ENCODE data around the gene SFRP5.

Gene SFRP5

DNA sequence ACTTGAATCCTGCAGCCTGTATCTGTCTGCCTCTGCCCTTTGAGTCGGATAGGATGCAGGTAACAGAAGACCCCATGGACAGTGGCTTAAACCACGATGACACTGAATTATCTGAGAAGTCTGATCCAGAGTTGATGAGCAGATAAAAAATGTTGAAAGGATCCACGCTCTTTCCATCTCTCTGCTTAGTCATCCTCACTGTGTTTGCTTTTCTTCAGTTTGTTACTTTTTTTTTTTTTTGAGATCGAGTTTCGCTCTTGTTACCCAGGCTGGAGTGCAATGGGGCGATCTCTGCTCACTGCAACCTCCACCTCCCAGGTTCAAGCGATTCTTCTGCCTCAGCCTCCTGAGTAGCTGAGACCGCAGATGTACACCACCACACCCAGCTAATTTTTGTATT lies 40.9 kb upstream of the SFRP5 start:
- H3K4me3 ChIP-seq (replicated peaks; ENCODE audit: low read depth, low read length) = no peak overlapping the region
- TF ChIP-seq, protein P1, sequence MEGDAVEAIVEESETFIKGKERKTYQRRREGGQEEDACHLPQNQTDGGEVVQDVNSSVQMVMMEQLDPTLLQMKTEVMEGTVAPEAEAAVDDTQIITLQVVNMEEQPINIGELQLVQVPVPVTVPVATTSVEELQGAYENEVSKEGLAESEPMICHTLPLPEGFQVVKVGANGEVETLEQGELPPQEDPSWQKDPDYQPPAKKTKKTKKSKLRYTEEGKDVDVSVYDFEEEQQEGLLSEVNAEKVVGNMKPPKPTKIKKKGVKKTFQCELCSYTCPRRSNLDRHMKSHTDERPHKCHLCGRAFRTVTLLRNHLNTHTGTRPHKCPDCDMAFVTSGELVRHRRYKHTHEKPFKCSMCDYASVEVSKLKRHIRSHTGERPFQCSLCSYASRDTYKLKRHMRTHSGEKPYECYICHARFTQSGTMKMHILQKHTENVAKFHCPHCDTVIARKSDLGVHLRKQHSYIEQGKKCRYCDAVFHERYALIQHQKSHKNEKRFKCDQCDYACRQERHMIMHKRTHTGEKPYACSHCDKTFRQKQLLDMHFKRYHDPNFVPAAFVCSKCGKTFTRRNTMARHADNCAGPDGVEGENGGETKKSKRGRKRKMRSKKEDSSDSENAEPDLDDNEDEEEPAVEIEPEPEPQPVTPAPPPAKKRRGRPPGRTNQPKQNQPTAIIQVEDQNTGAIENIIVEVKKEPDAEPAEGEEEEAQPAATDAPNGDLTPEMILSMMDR (IDR thresholded peaks at IDR 0.05; ENCODE audit: low read depth, low read length, missing control alignments) = no peak
- DNase-seq (ENCODE audit: extremely low read depth, low read depth) = no peak

DNA sequence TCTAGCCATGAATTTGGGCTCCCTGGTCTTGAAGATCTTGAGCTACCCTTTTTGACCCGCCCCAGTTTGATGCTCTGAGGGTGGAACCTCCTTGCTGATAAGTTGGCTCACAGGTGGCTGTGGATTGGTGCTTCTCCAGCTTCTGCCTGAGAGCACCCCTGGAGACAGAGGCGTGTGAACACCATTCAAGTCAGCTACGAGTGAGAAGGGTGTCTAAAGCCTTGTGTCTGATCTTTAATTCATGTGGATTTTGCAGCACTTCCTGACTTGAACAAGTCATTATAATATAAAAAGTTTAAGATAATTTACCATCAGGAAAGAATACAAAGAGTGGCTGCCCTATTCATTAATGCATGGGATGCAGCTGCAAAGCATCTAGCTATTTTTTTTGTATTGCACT lies 40.2 kb upstream of the SFRP5 start:
- TF ChIP-seq, protein P1 (IDR thresholded peaks at IDR 0.05; ENCODE audit: low read depth, low read length, missing control alignments) = no peak

DNA sequence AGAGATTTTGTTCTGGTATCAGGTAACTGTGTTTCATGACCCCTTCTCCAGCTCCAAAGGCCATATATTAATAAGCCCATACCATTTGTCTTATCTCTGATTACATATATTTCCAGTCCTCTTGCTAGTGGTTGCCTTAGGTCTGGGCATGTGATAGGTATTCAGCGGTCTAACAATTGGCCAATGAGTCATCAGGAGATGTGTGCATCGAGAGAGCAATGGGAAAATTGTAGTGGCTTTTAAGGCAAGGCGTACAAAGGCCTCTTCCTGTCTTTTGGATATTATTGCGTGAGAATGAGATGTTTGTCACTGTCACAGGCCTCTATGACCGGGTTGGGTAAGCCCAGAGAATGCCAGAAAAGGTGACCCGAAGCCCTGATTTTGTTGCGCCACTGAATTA lies 38.6 kb upstream of the SFRP5 start:
- no peak overlapping the region for H3K4me3 ChIP-seq (replicated peaks; ENCODE audit: low read depth, low read length)
- DNase-seq (ENCODE audit: extremely low read depth, low read depth) = no peak
- TF ChIP-seq, protein P1 (IDR thresholded peaks at IDR 0.05; ENCODE audit: low read depth, low read length, missing control alignments) = no peak

More for the DNA sequence above, 40.2 kb upstream of the SFRP5 start:
- no peak overlapping the region for H3K4me3 ChIP-seq (replicated peaks; ENCODE audit: low read depth, low read length)
- no peak for DNase-seq (ENCODE audit: extremely low read depth, low read depth)

DNA sequence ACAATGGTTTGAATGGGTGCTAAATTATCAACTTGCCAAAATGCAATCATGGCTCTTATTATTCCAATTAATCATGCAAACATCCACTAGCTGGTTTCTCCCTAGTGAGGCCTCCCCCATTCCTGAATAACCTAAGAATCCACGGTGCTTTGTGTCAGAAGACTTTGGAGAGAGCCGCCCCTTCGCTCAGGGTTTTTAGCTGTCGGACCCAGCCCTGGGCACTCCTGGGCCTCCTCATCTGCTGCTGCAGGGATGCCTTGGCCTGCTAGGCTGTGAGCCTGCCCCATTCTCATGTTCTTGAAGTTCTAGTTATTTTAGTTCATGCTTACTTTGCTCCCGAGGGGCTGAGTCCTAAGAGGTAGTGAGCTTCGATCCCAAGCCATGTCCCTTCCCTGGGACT lies 34.1 kb upstream of the SFRP5 start:
- TF ChIP-seq, protein P1 (IDR thresholded peaks at IDR 0.05; ENCODE audit: low read depth, low read length, missing control alignments) = no peak
- no peak for DNase-seq (ENCODE audit: extremely low read depth, low read depth)
- H3K4me3 ChIP-seq (replicated peaks; ENCODE audit: low read depth, low read length) = no peak overlapping the region

DNA sequence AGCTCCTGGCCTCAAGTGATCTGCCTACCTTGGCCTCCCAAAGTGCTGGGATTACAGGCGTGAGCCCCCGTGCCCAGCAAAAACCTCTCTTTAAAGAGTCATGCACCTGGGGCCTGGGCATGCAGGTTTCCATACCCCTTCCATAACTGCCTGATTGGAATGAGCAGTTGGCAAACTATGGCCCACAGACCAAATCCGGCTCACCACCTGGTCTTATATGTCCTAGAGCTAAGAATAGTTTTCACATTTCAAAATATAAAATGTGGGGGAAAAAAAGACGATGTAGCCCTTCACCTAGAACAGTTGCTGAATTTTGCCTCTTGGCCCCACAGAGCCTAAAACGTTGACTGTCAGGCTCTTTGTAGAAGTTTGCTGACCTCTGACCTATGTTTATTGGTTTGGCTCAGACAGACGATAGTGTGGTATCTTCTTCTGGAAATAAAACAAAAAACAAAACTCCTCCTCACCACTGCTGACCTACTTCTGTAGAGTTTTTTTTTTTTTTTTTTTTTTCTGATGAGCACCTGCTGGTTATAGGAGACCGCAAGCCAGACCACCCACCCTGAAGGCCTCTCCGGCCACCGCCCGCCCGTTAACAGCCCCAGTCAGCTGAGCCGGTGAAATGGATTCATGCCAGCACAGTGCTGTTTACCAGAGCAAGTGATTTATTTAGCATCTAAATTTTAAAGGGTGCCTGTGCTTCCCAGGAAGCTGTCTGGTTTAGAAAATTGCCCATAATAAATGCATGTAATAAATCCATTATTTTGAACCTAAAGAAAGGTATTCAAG lies 33.5 kb upstream of the SFRP5 start:
- TF ChIP-seq, protein P1 (IDR thresholded peaks at IDR 0.05; ENCODE audit: low read depth, low read length, missing control alignments) = no peak
- no peak for DNase-seq (ENCODE audit: extremely low read depth, low read depth)
- H3K4me3 ChIP-seq (replicated peaks; ENCODE audit: low read depth, low read length) = no peak overlapping the region

DNA sequence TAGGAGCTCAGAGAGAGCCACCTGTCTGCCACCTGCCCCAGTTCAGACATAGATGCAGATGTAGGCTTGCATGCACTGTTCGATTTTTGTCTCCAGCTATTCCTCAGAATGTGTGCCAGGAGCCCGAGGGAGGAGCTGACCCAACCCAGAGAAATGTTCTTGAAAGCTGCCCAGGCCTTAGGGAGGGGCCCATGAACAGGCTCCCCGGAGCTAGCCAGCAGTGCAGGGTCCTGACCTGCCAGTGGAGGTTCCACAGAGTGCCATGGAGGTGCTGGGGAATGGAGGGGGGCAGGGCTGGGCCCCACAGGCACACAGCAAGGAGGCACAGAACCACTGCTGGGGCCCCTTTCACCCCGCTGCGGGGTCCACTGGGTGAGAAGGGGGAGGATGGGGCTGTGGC lies 29.6 kb upstream of the SFRP5 start:
- TF ChIP-seq, protein P1 (IDR thresholded peaks at IDR 0.05; ENCODE audit: low read depth, low read length, missing control alignments) = no peak
- no peak for DNase-seq (ENCODE audit: extremely low read depth, low read depth)

DNA sequence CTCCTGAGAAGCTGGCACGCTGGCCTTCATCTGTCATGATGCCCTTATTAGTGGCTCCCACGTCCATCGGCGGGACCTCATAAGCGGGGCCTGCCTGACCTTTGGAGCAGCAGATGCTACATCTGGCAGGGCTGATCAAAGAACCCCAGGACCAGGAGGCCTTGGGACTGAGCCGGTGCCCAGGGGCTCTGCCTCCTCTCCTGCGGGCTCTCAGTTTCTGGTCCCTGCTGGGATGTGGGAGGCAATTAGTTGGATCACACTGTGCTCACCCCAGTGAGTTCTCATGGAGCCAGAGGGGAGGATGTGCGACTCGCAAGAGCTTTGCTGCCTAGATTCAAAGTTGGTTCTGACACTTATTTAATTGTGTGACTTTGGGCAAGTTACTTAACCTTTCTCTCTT lies 28.7 kb upstream of the SFRP5 start:
- no peak for DNase-seq (ENCODE audit: extremely low read depth, low read depth)
- no peak overlapping the region for H3K4me3 ChIP-seq (replicated peaks; ENCODE audit: low read depth, low read length)
- TF ChIP-seq, protein P1 (IDR thresholded peaks at IDR 0.05; ENCODE audit: low read depth, low read length, missing control alignments) = no peak

More for the DNA sequence above, 29.6 kb upstream of the SFRP5 start:
- H3K4me3 ChIP-seq (replicated peaks; ENCODE audit: low read depth, low read length) = no peak overlapping the region
